ENCODE measurements around the gene THBS3. TPM values are rescaled to one million over a fixed set of nuclear protein-coding genes. Genes with fewer than 3 reads are reported as not detected.

THBS3 gene
- total RNA-seq, 1 experiment from 2014 or later = 6.2 TPM

GRCh38 chr1:155245163-155245524 lies 37.4 kb upstream of the THBS3 start:
- Mint-ChIP-seq H3K4me3 (ENCODE audit: unreplicated experiment) (peak overlapping the region; percentile 70), H3K4me1 (ENCODE audit: low read depth, unreplicated experiment) (peaks cover 24% of the 10 kb centered on the region), H3K9me3 (ENCODE audit: unreplicated experiment) (no peaks in the 10 kb centered on the region), H3K27ac (ENCODE audit: unreplicated experiment) (peak overlapping the region; percentile 71), H3K36me3 (ENCODE audit: insufficient read depth, unreplicated experiment) (peaks cover 17% of the 10 kb centered on the region), H3K27me3 (ENCODE audit: insufficient read depth, unreplicated experiment) (peaks cover 3% of the 10 kb centered on the region)
- TF ChIP-seq CTCF (IDR thresholded peaks at IDR 0.05; ENCODE audit: insufficient read depth in 1 of 2, low read depth in 1 of 2, low read length in 1 of 2, severe bottlenecking in 1 of 2, unreplicated experiment in 1 of 2) = no peak
- ChIA-PET CTCF (interaction anchor here (1.9 to 2.3 kb wide), 4 partner anchors 28 to 72 kb away, joined by 6 to 10 read pairs (median 8); partner anchors contain the start of genes CLK2 and KRTCAP2), POLR2A (interaction anchor here (0.6 to 1.5 kb wide), 3 partner anchors 17 to 28 kb away, joined by 3 to 10 read pairs (median 4); partner anchors contain the start of genes CLK2 and SCAMP3)
- no peaks in the 10 kb centered on the region for H3K9me3 ChIP-seq
- TSS peak; percentile 87 for BruUV-seq (replicated peaks)
- no peaks in the 10 kb centered on the region for H3K36me3 ChIP-seq (ENCODE audit: control insufficient read depth, insufficient read depth, low read length)
- H3K4me1 ChIP-seq = peaks cover 6% of the 10 kb centered on the region; the same call in 1 of the 2 replicates
- peak overlapping the region; percentile 70 for H3K4me3 ChIP-seq (ENCODE audit: low read depth, low read length)
- DNase-seq = no peak
- intact Hi-C loops (cut with micrococcal nuclease; ENCODE audit: unreplicated experiment) = loop anchor here (1.0 kb wide), 1 partner anchor 28 kb away; the partner anchor contains the start of gene CLK2
- no peaks in the 10 kb centered on the region for H3K27me3 ChIP-seq (replicated peaks; ENCODE audit: control insufficient read depth, insufficient read depth, low read length)

- no TSS peak for BruUV-seq (replicated peaks)
- intact Hi-C loops (cut with micrococcal nuclease; ENCODE audit: unreplicated experiment) = loop anchor here (1.0 to 5.0 kb wide), 4 partner anchors 17 to 52 kb away; partner anchors contain the start of genes CLK2 and THBS3
Observed at GRCh38 chr1:155244368-155245162, 36.9 kb upstream of the THBS3 start.

More at GRCh38 chr1:155244368-155245162, 36.9 kb upstream of the THBS3 start:
- TF ChIP-seq CTCF (IDR thresholded peaks at IDR 0.05; ENCODE audit: insufficient read depth in 1 of 2, low read depth in 1 of 2, low read length in 1 of 2, severe bottlenecking in 1 of 2, unreplicated experiment in 1 of 2) = no peak
- Histone ChIP-seq H3K4me3 (ENCODE audit: low read depth, low read length) (peak overlapping the region; percentile 70), H3K9me3 (no peaks in the 10 kb centered on the region), H3K27me3 (replicated peaks; ENCODE audit: control insufficient read depth, insufficient read depth, low read length) (no peaks in the 10 kb centered on the region), H3K4me1 (peaks cover 6% of the 10 kb centered on the region; the same call in 1 of the 2 replicates), H3K36me3 (ENCODE audit: control insufficient read depth, insufficient read depth, low read length) (no peaks in the 10 kb centered on the region)
- Mint-ChIP-seq H3K27ac (ENCODE audit: unreplicated experiment) (peak overlapping the region; percentile 71), H3K4me1 (ENCODE audit: low read depth, unreplicated experiment) (peaks cover 24% of the 10 kb centered on the region), H3K9me3 (ENCODE audit: unreplicated experiment) (no peaks in the 10 kb centered on the region), H3K36me3 (ENCODE audit: insufficient read depth, unreplicated experiment) (peaks cover 17% of the 10 kb centered on the region), H3K4me3 (ENCODE audit: unreplicated experiment) (peak overlapping the region; percentile 70), H3K27me3 (ENCODE audit: insufficient read depth, unreplicated experiment) (peaks cover 3% of the 10 kb centered on the region)
- POLR2A ChIA-PET = interaction anchor here (0.6 to 1.5 kb wide), 5 partner anchors 17 to 38 kb away, joined by 3 to 10 read pairs (median 4); partner anchors contain the start of genes CLK2 and SCAMP3
- DNase-seq = peak; percentile 98 to 99
- CTCF ChIA-PET = interaction anchor here (1.9 to 2.3 kb wide), 4 partner anchors 29 to 72 kb away, joined by 6 to 10 read pairs (median 8); partner anchors contain the start of genes CLK2 and KRTCAP2

All from Caco-2 (cell line).